GM12878 (cell line): ENCODE results near the gene CDYL. TPM values are rescaled to one million over a fixed set of nuclear protein-coding genes. Genes with fewer than 3 reads are reported as not detected.

ENCODE experiments used
- ATAC-seq: fragments of 200-7000 bp; cut with Tn5 transposase; 3 replicates; pipeline ENCODE4 v1.9.1; 2020; ENCODE audit warnings: mild to moderate bottlenecking, moderate library complexity
- BruUV-seq: library from RNA; stranded (reverse); fragments of 400-500 nt; replicated peaks from 2 replicates; lab custom pipeline; 2021; lab: Mats Ljungman, UMichigan
- CTCF ChIA-PET: fragments of 300-600 bp; sonication (Branson Sonifier 250); formaldehyde crosslinking; extraction: SDS; loops from one replicate; lab custom pipeline; 2021; ENCODE audit warnings: inconsistent platforms; lab: Yijun Ruan, JAX
- POLR2A ChIA-PET: fragments of 350-600 bp; formaldehyde crosslinking; extraction: SDS; loops from one replicate; lab custom pipeline; 2021; ENCODE audit warnings: inconsistent platforms; lab: Charles Lee
- RAD21 ChIA-PET: fragments of 300-600 bp; sonication (Branson Sonifier 250); formaldehyde crosslinking; loops from one replicate; lab custom pipeline; 2023; ENCODE audit warnings: antibody characterized with exemption; ENCODE audit not compliant: unreplicated experiment; lab: Charles Lee
- SMC1A ChIA-PET: fragments of 300-600 bp; sonication (Branson Sonifier 250); formaldehyde crosslinking; loops from one replicate; lab custom pipeline; 2023; ENCODE audit not compliant: unreplicated experiment, uncharacterized antibody; lab: Charles Lee
- DNase-seq: peaks from one replicate; pipeline ENCODE4 v3.0.0-alpha.2; 2011; ENCODE audit warnings: low read depth, low spot score
- FAIRE-seq: peaks from 3 replicates; lab custom pipeline; 2011; peaks lifted over from hg19 to GRCh38; lab: Jason Lieb, UNC
- H2AFZ ChIP-seq: 2 replicates; pipeline ENCODE4 v1.6.0; 2011; ENCODE audit warnings: low read depth, low read length, control low read depth; ENCODE audit not compliant: control insufficient read depth
- H3K27ac ChIP-seq: 2 replicates; pipeline ENCODE4 v1.5.1; 2011; ENCODE audit warnings: control low read depth; ENCODE audit not compliant: control insufficient read depth, insufficient read depth
- H3K27me3 ChIP-seq, 2 experiments: replicated peaks in 1 of 2; 2 replicates each; pipeline versions ENCODE4 v1.6.0 to v1.6.1; 2011; ENCODE audit warnings: low read length in 1 of 2; ENCODE audit not compliant: control insufficient read depth in 2 of 2, insufficient read depth in 2 of 2
- H3K36me3 ChIP-seq, 2 experiments: 2 replicates each; pipeline ENCODE4 v1.5.1; 2011; ENCODE audit warnings: low read length in 1 of 2; ENCODE audit not compliant: control insufficient read depth in 2 of 2, insufficient read depth in 2 of 2
- H3K4me1 ChIP-seq: 2 replicates; pipeline ENCODE4 v1.6.1; 2011; ENCODE audit warnings: mild to moderate bottlenecking, low read length, moderate library complexity, mixed read lengths; ENCODE audit not compliant: control insufficient read depth, insufficient read depth
- H3K4me2 ChIP-seq: 2 replicates; pipeline ENCODE4 v1.6.0; 2011; ENCODE audit warnings: control low read depth; ENCODE audit not compliant: control insufficient read depth, insufficient read depth
- H3K4me3 ChIP-seq: fragments of 200-600 bp; sonication (generic); 2 replicates; pipeline ENCODE4 v1.5.1; 2016
- H3K79me2 ChIP-seq: 2 replicates; pipeline ENCODE4 v1.6.0; 2011; ENCODE audit warnings: low read length; ENCODE audit not compliant: control insufficient read depth, insufficient read depth
- H3K9ac ChIP-seq: 2 replicates; pipeline ENCODE4 v1.8.0; 2011; ENCODE audit warnings: low read length, control low read depth, mixed read lengths; ENCODE audit not compliant: control insufficient read depth, insufficient read depth
- H3K9me3 ChIP-seq: replicated peaks from 3 replicates; pipeline ENCODE4 v1.5.1; 2011; ENCODE audit warnings: mild to moderate bottlenecking, low read length; ENCODE audit not compliant: control insufficient read depth, insufficient read depth
- H4K20me1 ChIP-seq: 2 replicates; pipeline ENCODE4 v1.6.0; 2011; ENCODE audit not compliant: control insufficient read depth, insufficient read depth
- BMI1 ChIP-seq: fragments of 450-650 bp; IDR thresholded peaks from 2 replicates; pipeline ENCODE4 v1.6.1; 2016; ENCODE audit warnings: mild to moderate bottlenecking, moderate library complexity, borderline replicate concordance
- CBX3 ChIP-seq: fragments of 200-600 bp; sonication (generic); IDR thresholded peaks from 2 replicates; pipeline ENCODE4 v1.6.1; 2016; ENCODE audit warnings: low read depth, borderline replicate concordance
- FOXM1 ChIP-seq: IDR thresholded peaks from 2 replicates; pipeline ENCODE4 v1.6.1; 2012; ENCODE audit warnings: low read depth, mild to moderate bottlenecking, inconsistent platforms, low read length, moderate library complexity
- POLR2AphosphoS5 ChIP-seq: IDR thresholded peaks from 2 replicates; pipeline ENCODE4 v1.6.1; 2011; ENCODE audit warnings: mild to moderate bottlenecking, low read length, inconsistent platforms
- TCF3 ChIP-seq: IDR thresholded peaks from 2 replicates; pipeline ENCODE4 v1.6.1; 2012; ENCODE audit warnings: low read depth, mild to moderate bottlenecking, low read length, borderline replicate concordance; ENCODE audit not compliant: insufficient read depth
- WGBS: methylation state at CpG from one replicate; pipeline ENCODE4 v1.1.6; 2016; ENCODE audit warnings: low lambda C conversion rate; ENCODE audit not compliant: insufficient replicate concordance, insufficient coverage; ENCODE audit errors: missing lambda C conversion rate; 5-methylcytosine and 5-hydroxymethylcytosine counted together
- in situ Hi-C: fragments of 300-500 bp; cut with MboI; formaldehyde crosslinking; loops from 9 replicates; pipeline ENCODE4 v1.14.3; 2018; ENCODE audit warnings: mixed read lengths
- intact Hi-C: fragments of 100-400 bp; cut with micrococcal nuclease; formaldehyde crosslinking; loops from one replicate; pipeline ENCODE4 v1.14.2; 2022; ENCODE audit not compliant: unreplicated experiment
- polyA plus RNA-seq, 11 experiments: library from polyadenylated mRNA; depleted of rRNA in 4 of 11; unstranded in 6 of 11; stranded (reverse) in 5 of 11; fragments of >200 nt; fragmentation: Nextera tagmentation in 4 of 11; fragmentation: Illumina TruSeq in 1 of 11; extraction: Ambion mirVana in 4 of 11; extraction: Trizol in 1 of 11; gene quantifications; 1 replicate in 1 of 11; 2 replicates in 10 of 11; pipeline versions ENCODE4 v1.2.1 to v1.2.3, GENCODE V29; 2011 to 2016; ENCODE audit warnings: inconsistent platforms in 2 of 11, missing spikeins in 2 of 11, low read depth in 1 of 11
- total RNA-seq, 4 experiments: library from RNA; depleted of rRNA in 3 of 4; stranded (reverse); fragments of >200 nt in 3 of 4; fragmentation: Illumina TruSeq in 1 of 4; extraction: Trizol in 1 of 4; gene quantifications; 2 replicates each; pipeline versions ENCODE4 v1.2.1 to v1.2.3, GENCODE V29; 2013 to 2021
- TF ChIP-seq, protein P1 (sequence below): fragments of 450-650 bp; IDR thresholded peaks from 2 replicates; pipeline ENCODE4 v1.6.1; 2017; ENCODE audit warnings: mild to moderate bottlenecking, moderate library complexity
- TF ChIP-seq, protein P2 (sequence below): fragments of 450-650 bp; formaldehyde crosslinking; IDR thresholded peaks from 2 replicates; pipeline ENCODE4 v1.5.0; 2022; ENCODE audit warnings: mild to moderate bottlenecking, missing genetic modification characterization

Gene CDYL
- total and polyA plus RNA-seq, 10 of the 15 experiments (the other 5 are each of a cell fraction or from before 2014, with no cell fraction given), result 9.3 to 61.2 (median 28.5) TPM

DNA sequence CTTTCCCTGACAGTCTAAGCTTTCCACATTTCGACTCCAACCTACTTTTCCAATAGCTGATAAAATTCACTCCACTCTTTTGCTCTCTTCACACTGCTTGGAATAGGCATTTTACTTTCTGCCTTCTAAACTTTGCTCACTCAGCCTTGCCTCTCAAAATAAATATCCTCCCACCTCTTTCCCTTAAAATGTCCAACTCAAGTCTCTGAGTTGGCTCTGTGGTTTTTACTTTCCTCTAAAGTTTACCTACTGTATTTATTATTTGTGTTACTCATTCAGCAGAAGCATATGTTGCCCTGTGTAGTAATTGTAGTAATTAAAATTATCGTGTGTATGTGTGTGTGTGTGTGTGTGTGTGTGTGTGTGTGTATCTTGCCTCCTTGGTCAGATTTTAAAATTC is 20.0 kb upstream of the CDYL start (continued):
- TF ChIP-seq, protein P1, sequence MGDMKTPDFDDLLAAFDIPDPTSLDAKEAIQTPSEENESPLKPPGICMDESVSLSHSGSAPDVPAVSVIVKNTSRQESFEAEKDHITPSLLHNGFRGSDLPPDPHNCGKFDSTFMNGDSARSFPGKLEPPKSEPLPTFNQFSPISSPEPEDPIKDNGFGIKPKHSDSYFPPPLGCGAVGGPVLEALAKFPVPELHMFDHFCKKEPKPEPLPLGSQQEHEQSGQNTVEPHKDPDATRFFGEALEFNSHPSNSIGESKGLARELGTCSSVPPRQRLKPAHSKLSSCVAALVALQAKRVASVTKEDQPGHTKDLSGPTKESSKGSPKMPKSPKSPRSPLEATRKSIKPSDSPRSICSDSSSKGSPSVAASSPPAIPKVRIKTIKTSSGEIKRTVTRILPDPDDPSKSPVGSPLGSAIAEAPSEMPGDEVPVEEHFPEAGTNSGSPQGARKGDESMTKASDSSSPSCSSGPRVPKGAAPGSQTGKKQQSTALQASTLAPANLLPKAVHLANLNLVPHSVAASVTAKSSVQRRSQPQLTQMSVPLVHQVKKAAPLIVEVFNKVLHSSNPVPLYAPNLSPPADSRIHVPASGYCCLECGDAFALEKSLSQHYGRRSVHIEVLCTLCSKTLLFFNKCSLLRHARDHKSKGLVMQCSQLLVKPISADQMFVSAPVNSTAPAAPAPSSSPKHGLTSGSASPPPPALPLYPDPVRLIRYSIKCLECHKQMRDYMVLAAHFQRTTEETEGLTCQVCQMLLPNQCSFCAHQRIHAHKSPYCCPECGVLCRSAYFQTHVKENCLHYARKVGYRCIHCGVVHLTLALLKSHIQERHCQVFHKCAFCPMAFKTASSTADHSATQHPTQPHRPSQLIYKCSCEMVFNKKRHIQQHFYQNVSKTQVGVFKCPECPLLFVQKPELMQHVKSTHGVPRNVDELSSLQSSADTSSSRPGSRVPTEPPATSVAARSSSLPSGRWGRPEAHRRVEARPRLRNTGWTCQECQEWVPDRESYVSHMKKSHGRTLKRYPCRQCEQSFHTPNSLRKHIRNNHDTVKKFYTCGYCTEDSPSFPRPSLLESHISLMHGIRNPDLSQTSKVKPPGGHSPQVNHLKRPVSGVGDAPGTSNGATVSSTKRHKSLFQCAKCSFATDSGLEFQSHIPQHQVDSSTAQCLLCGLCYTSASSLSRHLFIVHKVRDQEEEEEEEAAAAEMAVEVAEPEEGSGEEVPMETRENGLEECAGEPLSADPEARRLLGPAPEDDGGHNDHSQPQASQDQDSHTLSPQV, result no peak
- TF ChIP-seq POLR2AphosphoS5, result no peak
- no peak for TF ChIP-seq FOXM1
- TF ChIP-seq CBX3, result no peak

GRCh38 chr6:4759997-4760396 is 16.2 kb upstream of the CDYL start:
- H3K9ac ChIP-seq, result no peak overlapping the region
- intact Hi-C loops (no loop called here), in situ Hi-C loops (no loop called here)
- H3K27me3 ChIP-seq, result no peaks in the 10 kb centered on the region; a peak in 1 of 4 replicates
- FAIRE-seq, result no peak
- 17% methylated on average over 1 of the region's 1 CpG for WGBS
- no peak overlapping the region for H2AFZ ChIP-seq
- no peak for TF ChIP-seq BMI1
- TF ChIP-seq, protein P2, sequence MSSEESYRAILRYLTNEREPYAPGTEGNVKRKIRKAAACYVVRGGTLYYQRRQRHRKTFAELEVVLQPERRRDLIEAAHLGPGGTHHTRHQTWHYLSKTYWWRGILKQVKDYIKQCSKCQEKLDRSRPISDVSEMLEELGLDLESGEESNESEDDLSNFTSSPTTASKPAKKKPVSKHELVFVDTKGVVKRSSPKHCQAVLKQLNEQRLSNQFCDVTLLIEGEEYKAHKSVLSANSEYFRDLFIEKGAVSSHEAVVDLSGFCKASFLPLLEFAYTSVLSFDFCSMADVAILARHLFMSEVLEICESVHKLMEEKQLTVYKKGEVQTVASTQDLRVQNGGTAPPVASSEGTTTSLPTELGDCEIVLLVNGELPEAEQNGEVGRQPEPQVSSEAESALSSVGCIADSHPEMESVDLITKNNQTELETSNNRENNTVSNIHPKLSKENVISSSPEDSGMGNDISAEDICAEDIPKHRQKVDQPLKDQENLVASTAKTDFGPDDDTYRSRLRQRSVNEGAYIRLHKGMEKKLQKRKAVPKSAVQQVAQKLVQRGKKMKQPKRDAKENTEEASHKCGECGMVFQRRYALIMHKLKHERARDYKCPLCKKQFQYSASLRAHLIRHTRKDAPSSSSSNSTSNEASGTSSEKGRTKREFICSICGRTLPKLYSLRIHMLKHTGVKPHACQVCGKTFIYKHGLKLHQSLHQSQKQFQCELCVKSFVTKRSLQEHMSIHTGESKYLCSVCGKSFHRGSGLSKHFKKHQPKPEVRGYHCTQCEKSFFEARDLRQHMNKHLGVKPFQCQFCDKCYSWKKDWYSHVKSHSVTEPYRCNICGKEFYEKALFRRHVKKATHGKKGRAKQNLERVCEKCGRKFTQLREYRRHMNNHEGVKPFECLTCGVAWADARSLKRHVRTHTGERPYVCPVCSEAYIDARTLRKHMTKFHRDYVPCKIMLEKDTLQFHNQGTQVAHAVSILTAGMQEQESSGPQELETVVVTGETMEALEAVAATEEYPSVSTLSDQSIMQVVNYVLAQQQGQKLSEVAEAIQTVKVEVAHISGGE (CRISPR knock-in tag), result no peak
- TF ChIP-seq TCF3, result no peak
- H3K4me2 ChIP-seq, result no peak overlapping the region
- no peaks in the 10 kb centered on the region for H3K79me2 ChIP-seq
- no peaks in the 10 kb centered on the region for H3K36me3 ChIP-seq
- H3K4me3 ChIP-seq, result no peak overlapping the region
- H3K27ac ChIP-seq, result no peak overlapping the region
- no TSS peak for BruUV-seq
- no peaks in the 10 kb centered on the region; the same call in 1 of the 3 replicates for H3K9me3 ChIP-seq
- H3K4me1 ChIP-seq, result no peaks in the 10 kb centered on the region
- no peak for ATAC-seq
- H4K20me1 ChIP-seq, result no peaks in the 10 kb centered on the region
- ChIA-PET SMC1A (no interaction called here), POLR2A (no interaction called here), RAD21 (no interaction called here), CTCF (no interaction called here)
- no peak for DNase-seq
